GM19023 (cell line): Measurements from ENCODE around the gene DLGAP5.

Experiments used
- ATAC-seq: cut with Tn5 transposase; IDR thresholded peaks from one replicate; pipeline ENCODE4 v1.9.1; 2021; ENCODE audit warnings: mild to moderate bottlenecking, moderate library complexity; ENCODE audit not compliant: unreplicated experiment

Gene DLGAP5, protein sequence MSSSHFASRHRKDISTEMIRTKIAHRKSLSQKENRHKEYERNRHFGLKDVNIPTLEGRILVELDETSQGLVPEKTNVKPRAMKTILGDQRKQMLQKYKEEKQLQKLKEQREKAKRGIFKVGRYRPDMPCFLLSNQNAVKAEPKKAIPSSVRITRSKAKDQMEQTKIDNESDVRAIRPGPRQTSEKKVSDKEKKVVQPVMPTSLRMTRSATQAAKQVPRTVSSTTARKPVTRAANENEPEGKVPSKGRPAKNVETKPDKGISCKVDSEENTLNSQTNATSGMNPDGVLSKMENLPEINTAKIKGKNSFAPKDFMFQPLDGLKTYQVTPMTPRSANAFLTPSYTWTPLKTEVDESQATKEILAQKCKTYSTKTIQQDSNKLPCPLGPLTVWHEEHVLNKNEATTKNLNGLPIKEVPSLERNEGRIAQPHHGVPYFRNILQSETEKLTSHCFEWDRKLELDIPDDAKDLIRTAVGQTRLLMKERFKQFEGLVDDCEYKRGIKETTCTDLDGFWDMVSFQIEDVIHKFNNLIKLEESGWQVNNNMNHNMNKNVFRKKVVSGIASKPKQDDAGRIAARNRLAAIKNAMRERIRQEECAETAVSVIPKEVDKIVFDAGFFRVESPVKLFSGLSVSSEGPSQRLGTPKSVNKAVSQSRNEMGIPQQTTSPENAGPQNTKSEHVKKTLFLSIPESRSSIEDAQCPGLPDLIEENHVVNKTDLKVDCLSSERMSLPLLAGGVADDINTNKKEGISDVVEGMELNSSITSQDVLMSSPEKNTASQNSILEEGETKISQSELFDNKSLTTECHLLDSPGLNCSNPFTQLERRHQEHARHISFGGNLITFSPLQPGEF

DNA sequence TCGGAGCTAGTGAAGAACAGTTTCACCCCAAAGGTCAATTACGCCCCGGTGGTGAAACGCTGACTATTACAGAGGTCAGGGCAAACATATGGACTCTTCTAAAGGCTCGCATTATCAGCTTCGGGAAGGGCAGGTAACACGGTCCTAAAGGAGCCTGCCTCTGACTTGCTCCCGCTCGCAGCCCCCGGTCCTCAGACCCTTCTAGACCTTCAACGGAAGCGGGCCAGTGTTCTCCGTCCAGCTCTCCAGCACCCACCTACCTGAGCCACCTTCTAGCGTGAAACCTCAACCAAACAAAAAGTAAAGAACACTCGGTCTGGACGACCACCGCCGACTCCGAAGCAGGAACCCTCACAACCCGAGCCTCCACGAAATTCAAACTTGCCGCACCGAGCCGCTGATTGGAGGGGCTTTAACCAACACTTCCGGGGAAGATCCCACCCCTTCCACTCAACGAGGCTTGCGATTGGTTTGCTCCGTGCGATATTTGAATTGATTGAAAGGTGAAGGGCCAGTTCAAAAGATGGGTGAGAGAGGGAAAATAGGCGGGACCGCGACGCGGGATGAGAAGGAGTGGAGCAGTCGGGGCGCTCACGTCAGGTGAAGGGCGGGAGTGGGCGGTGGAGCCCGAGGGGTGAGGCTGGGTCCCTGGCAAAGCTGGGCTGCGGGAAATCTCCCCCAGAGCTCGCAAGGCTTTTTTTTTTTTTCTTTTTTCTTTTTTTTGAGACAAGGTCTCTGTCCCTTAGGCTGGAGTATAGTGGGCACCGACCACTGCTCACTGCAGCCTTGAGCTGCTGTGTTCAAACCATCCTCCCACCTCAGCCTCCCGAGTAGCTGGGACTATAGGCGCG is at the start of gene DLGAP5:
Gene DLGAP5, minus strand, starts transcription at position 383 of the 851 bp plus-strand sequence. CDS start 2,406 bp downstream, outside the sequence.
- ATAC-seq = peak; percentile 96

DNA sequence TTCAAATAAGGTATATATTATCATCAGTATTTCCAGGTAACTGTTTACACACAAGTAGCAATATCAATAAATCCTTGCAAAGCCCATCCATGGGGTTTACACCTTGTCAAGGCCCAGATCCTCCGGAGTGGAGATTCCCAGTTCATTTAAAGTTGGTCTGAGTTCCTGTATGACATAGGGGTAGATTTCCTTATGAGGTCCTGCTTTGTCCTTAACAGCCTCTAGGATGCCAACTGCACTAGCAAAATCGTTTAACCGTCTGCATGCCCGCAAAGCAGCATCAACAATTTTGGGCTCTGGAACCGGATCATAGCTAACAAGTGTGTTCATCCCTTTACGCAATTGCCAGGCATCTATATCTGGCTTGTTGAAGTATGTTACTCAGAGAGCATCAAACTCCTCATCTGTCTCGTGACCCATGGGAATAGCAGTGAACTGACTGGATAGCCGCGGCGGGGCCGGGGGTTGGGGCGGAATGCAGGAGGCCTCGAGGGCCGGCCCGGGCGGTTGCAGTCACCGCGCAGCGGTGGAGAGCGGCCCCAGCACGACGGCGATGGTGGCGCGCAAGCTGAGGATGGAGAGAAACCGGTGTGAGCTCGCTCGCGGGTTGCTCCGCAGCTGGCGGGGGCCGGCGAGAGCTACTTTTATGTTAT is 49.3 kb upstream of the DLGAP5 start:
- no peak for ATAC-seq

DNA sequence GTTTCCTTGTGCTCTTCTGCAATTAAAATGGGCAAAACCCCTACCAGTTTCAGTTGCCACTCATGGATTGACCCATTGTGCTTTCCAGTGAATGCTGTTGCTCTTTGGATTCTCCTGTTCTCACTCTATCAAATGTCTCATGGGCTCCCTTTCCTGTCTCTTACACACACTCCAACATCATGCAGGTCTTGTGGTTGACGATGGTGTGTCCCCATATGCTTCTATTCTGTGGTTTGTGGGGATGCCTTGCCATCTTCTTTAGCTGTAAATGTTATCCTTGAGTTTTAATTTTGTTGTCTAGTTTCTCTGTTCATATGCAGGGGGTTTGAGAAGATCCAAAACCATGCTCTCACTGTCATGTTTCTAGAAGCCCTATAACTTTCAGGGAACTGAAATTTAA is 47.9 kb upstream of the DLGAP5 start:
- no peak for ATAC-seq

DNA sequence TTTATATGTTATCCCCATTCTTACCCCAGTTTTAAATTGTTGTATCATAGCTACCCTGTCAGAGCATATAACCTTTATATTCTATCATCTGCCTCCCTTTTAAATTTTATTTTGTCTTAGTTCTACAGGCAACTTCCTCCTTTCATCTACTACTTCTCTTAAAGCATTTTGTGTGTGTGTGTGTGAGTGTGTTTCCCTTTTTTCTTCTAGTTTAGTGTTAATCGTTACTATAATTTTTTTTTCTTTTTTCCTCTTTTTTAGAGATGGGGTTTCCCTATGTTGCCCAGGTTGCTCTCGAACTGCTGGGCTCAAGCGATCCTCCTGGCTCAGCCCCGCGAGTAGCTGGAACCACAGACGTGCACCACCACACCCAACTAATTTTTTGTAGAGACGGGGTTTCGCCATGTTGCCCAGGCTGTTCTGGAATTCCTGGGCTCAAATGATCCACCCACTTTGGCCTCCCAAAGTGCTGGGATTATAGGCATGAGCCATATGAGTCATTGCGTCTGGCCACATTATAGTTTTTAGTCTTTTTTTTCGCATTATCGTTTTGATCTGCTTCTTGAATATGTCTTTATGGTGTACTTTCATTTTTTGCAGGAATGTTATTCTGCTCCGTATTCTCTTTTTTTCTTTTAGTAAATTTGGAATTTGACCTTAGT is 46.8 kb upstream of the DLGAP5 start:
- ATAC-seq = no peak

DNA sequence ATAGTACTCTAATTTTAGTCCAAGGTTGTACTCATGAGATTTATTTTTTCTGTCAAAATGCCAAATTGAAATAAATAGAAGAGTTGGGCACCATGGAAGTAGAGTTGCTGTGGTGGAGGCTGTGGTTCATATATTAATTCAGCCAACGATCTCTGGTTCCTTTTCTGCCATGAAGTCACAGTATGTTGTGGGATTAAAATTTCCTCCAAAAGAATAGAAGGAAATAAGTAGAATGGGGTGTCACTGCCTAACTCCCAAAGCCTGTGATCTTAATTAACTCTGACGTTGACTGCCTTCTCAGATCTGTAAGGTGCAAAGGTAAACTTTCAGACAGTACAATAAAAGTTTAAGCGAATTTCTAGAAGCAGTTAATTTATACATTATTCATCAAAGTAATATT is 42.2 kb upstream of the DLGAP5 start:
- ATAC-seq = no peak

DNA sequence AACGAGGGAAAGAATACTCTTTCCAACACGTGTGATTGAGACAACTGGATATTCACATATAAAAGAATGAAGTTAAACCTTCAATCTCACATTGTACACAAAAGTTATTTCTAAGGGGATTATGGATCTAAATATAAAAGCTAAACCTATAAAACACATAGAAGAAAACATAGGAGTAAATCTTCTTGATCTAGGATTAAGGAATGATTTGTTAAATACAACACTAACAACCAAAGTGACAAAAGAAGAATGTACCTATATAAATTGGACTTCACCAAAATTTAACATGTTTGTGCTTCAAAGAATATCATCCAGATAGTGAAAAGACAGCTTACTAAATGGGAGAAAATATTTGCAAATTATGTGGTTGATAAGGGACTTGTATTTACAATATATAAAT is 36.9 kb upstream of the DLGAP5 start:
- no peak for ATAC-seq

DNA sequence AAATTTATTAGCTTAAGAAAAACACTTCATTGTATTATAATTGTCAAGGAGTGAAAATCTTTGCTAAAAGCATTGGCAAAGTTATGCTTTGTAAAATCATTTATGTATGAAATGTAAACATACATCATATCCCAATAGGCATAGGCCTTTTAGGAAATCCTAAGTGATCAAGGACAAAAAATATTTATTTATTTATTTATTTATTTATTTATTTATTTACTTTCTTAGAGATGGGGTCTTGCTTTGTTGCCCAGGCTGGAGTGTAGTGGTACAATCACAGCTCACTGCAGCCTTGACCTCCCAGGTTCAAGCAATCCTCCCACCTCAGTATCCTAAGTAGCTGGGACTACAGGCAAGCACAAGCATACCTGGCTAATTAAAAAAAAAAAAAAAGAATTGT is 32.0 kb upstream of the DLGAP5 start:
- ATAC-seq = no peak

DNA sequence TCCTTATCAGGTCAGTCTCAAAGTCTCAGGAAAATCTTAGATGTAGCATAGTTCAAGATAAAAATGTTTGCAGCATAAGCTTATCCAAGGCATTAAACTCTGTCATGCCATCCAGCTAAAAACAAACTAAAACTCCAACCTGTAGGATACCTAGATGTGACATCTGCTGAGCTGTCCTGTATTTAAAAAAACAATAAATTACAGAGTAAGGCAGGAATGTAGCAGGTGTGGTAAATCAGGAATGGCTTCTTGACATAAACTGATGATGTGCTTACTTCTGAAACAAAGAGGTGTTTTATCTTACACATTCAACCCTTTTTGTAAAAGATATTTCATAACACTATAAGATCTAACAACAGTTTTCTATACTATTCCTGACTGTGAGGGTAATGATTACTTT is 30.6 kb upstream of the DLGAP5 start:
- ATAC-seq = no peak

DNA sequence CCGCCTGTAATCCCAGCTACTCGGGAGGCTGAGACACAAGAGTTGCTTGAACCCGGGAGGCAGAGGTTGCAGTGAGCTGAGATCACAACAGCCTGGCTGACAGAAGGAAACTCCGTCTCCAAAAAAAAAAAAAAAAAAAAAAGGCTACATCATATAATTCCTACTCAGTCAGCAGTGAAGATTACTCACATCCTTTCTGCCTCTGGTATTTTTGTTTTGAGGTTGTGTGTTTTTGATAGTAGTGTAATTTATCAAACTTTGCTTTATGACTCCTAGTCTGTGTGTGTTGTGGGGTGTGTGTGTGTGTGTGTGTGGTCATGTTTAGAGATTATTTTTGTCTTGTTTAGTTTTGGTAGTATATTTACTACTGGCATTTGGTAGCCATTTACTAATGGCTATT is 29.8 kb upstream of the DLGAP5 start:
- no peak for ATAC-seq

DNA sequence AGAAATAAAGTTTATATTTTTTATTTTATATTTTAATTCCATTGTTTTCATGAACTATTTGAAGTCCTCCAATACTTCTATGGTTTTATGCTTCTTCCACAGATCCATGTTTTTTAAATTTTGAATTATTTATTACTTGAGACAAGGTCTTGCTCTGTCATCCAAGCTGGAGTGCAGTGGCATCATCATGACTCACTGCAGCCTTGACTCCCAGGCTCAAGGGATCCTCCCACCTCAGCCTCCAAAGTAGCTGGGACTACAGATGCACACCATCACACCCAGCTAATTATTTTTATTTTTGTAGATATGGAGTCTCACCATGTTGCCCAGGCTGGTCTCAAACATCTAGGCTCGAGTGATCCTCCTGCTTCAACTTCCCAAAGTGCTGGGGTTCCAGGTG is 28.8 kb upstream of the DLGAP5 start:
- no peak for ATAC-seq

DNA sequence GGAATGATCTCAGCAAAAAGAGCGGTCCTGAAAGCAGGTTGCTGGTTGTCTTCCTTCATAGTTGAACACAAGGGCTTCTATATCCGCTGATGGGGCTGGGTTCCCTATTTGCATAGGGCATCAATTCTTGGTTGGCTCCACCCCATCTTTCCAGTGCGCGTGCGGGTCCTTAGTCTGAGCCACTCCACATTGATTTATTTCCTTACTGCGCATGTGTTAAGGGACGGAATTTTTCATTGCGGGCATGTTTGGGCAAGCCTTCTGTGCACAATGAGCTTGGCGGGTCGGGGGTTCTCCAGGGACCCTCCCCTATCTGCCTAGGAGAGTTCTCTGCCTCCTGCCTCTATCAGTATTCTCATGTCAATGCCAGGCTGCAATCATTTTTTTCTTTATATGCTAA is 21.2 kb upstream of the DLGAP5 start:
- ATAC-seq = no peak

DNA sequence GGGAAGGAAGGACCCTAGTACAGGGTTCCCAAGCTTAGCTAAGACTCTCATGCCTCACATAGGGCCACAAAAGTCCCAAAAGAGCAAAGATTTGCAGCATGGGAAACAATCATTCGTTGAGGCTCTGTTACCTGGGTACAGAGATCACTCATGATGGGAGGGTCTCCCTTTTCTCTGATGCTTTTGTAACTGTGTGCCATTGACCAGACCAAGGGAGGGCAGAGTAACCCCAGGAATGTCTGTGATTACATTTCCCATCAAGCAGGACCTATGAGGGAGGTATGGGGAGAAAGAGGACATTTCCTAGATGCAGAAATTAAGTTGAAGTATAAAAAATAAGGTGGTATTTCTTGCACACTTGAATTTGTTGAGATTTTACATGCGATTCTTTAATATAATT is 16.4 kb upstream of the DLGAP5 start:
- ATAC-seq = no peak

DNA sequence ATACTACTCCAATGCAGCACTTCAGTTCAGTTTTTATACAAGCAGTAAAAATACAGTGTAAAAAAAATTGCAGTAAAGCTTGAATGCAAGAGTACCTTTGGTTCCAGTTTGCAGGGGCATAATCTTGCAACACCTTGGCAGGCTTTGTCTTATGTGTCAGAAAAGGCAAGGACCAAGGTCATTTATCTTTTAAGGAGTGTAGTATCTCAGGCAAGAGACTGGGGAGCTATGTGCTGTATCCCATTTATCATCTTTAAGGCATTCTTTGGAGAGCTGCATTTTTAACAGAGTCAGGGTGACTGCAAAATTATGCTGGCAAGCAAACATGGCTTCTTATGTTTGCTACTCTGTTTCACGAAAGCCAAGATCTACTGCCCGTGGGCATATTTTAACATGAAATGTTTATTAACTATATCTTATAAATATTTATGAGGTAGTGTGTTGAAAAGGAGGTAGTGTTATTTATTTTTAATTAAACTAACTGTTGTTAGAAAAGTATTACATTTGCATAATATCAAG is 14.8 kb upstream of the DLGAP5 start:
- no peak for ATAC-seq

DNA sequence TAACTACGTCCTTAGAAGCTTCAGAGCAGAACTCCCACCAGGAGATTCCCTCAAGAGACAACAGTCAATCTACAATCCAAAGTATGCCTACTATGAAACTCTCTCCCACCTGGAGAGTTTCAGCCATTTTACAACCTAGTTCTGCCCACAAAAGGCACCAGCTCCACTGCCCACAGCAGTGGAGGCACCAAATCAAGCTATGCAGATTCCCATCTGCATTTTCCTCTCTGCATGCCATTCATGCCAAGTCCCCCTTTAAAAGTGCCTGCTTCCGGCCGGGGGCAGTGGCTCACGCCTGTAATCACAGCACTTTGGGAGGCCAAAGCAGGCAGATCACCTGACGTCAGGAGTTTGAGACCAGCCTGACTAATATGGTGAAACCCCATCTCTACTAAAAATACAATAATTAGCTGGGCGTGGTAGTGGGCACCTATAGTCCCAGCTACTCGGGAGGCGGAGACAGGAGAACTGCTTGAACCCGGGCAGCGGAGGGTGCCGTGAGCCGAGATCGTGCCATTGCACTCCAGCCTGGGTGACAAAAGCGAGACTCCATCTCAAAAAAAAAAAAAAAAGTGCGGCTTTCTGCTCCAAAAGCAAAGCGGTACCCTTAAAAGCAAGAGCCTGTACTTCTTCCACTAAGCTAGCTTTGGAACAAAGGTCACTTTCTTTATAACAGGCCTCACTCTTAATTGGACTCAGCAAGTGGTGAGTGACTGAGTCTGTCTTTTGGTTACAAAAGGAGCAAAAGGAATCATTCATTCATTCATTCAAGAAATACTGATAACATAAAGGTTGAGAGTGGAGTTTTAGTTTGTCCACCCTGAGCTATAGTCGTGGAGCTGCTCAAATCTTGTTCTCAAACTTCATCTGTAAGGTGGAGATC is 10.1 kb upstream of the DLGAP5 start:
- ATAC-seq = no peak

DNA sequence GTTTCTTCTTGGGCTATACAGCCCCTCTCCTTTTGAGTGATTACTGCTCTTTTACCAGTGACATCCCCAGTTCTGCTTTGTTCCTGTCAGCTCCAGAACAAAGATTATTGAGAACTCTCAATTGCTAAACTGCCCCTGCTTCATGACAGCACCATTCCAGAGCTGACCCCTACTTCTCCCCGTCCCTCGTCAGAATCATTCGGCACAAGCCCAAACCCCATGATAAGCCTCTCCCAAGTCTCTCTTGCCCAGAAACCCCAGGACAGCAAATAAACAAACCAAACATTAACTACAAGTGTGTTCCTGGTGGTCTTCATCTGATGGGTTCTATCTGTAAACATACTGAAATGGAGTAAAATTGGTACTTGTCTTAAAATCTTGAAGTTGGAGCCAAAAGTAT is 9.3 kb upstream of the DLGAP5 start:
- ATAC-seq = no peak

DNA sequence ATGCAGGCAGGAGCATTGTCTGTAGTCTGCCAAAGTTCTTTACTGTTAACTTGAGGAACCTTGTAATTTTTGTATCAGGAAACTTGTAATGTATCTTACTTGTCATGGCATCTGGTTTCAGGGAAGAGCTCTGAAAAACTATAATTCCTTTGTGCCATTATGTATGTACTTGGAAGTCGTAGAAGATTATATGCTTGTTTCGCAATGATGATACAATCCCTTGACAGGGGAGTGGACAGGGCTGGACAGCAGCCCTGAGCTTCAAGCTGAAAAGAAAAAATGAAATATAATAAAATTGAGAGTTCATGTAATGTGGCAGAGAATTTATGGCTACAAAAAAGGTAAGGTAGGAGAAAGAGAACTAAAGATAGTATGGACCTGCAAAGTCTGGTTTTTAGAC is 7.4 kb upstream of the DLGAP5 start:
- ATAC-seq = no peak

DNA sequence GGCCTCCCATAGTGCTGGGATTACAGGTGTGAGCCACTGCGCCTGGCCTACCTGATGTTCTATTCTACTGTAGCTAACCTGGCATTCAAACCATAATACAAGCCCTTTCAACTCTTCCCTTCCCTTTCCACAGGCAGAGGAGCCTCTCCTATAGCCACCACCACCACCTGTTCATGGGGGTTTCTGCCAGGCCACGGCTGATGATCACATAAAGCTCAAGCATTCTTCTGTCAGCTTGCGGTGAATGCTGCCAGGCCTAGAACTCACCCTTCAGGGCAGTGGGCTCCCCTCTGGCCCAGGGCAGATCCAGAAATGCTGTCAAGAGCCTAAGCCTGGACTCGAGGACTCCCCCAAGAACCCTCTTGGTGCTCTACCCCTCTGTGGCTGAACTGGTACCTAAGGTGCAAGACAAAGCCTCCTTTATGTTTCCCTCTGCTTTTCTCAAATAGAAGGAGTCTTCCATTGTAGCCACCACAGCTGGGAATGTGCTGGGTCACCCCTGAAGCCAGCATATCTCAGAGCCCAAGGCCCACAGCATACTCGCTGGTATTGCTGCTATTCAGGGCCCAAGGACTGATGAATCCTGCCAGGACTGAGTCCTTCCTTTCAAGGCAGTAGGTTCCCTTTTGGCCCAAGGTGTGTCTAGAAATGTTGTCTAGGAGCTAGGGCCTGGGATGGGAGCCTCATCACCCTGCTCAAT is 3.4 kb upstream of the DLGAP5 start:
- no peak for ATAC-seq

DNA sequence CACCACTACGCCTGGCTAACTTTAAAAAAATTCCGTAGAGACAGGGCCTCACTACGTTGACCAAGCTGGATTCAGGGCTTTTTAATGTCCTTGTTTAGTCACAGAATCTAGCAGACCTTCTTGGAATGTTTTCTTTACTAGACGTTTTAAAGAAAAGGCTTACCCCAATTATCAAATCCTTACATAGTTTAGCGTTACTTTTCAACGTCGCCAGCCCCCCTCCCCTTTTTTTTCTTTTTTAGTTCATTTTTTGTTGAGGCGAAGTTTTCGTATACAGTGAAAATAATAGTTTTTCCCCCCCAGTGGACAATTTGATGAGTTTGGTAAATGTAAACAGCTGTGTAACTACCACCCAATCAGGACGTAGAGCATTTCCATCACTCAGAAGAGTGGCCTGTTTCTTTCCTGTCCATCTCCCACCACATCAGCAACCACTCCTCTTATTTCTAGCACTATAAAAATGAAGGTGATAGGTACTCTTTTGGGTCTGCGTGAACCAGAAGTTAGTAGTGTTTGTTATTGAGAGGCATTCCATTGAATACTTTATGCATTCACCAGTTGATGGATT is 753 bp upstream of the DLGAP5 start:
- ATAC-seq = no peak
